Measurements from ENCODE around the gene PRDM15.

Gene PRDM15

GRCh38 chr21:41864311-41865001, 14.7 kb downstream of the PRDM15 start:
- no peak for DNase-seq (ENCODE audit: low read depth, low spot score)

DNA sequence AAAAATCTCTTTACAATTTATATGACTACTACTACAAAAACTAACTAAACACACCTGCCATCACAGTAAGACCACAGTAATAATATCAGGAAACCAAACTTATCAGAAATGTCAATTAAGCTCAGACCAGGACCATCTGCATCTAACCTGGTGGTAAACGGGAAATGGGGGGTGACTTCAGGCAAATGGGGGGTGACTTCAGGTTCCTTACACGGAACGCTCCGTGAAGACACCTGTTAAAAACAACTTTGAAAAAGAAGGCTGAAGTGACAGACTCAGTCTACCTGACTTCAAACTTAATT, 15.8 kb downstream of the PRDM15 start:
- DNase-seq (ENCODE audit: low read depth, low spot score), result no peak

DNA sequence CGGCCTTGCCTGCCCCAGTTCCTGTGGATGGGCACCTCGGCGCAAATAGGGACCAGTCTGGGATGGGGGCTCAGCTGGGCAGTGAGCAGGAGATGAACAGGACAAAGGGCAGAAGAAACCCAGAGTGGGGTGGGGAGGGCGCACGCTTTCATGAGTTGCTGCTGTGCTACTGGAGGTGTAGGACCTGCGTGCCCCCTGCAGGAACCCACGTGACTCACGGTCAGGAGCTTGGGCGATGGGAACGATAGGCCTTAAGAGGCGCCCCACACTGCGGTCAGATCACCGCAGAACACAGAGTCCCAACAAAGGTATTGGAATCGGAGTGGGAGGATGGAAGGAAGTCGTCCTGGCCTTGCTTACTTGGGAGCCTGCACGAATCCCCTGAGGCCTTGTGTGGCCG, 17.2 kb downstream of the PRDM15 start:
- no peak for DNase-seq (ENCODE audit: low read depth, low spot score)

GRCh38 chr21:41861255-41861654, 17.9 kb downstream of the PRDM15 start:
- DNase-seq (ENCODE audit: low read depth, low spot score), result no peak

GRCh38 chr21:41859297-41859980, 19.7 kb downstream of the PRDM15 start:
- no peak for DNase-seq (ENCODE audit: low read depth, low spot score)

DNA sequence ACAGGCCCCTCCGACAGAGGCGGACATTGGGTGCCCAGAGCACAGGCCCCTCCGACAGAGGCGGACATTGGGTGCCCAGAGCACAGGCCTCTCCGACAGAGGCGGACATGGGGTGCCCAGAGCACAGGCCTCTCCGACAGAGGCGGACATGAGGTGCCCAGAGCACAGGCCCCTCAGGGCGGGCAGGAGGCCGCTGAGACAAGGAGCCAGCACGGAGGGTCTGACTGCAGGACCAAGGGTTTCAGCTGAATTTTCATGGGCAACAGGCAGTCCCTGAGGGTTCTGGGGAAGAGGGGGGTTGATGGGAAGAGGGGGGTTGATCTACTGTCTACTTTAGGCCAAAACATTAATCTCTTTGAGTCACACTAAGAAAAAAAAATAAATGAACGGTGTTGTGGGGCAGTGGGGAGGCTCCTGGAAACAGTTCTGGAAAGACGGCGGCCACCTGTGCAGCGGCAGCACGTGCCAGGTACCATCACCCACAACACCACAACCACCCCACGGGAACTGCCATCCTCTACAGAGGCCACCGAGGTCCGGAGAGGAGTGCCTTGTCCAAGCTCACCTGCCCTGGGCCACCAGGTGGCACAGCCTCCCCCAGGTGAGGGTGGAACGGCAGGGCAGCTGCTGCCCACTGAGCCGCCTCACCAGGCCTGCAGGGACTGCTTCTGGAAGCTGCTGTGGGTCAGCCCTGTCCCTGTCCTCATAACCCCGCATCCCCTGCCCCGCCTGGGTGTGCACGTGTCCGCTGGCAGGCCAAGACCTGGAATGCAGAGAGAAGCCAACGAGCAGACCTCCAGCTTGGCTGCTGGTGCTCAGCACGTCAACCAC, 20.5 kb downstream of the PRDM15 start:
- DNase-seq (ENCODE audit: low read depth, low spot score), result no peak

DNA sequence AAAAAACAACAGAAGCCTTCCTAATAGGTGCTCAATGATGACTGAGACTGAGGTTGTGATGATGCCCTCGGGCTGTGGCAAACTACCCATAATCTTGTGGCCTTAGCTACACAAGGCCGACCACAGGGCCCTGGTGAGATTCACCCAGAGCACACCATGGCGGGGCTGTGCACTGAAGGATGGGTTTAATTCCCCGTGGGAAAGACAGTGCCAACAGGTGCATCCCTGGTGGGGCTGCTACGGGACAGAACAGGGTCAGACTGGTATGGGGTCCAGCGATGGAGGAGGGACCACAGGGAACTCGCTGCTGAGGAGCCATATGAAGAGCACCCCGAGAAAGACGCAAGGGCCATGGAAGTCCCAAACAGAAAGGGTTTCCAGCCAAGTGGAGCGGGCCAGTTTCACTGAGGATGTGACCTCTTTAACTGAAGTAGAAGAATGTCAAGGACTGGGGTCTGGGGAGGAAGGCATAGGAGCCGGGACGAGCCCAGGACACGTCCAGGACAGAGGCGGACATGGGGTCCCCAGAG, 21.3 kb downstream of the PRDM15 start:
- no peak for DNase-seq (ENCODE audit: low read depth, low spot score)

DNA sequence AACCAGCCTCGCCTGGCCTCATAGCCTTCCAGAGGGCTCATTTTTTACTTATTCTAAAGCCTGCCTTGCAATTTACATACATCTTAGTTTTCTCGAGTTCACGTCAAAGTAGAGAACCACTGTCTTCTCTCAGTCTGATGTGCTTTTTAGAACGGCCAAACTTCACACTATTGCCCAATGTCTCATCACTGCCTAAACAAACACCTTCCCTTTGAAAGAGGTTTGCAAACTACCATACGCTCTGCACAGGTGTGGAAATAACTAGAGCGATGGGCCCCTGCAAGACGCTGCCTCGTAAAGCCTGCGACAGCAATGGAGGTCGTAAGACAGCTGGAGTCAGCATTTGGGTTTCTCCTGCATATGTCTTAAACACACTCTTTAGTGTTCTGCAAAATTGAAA, 22.6 kb downstream of the PRDM15 start:
- DNase-seq (ENCODE audit: low read depth, low spot score), result no peak

DNA sequence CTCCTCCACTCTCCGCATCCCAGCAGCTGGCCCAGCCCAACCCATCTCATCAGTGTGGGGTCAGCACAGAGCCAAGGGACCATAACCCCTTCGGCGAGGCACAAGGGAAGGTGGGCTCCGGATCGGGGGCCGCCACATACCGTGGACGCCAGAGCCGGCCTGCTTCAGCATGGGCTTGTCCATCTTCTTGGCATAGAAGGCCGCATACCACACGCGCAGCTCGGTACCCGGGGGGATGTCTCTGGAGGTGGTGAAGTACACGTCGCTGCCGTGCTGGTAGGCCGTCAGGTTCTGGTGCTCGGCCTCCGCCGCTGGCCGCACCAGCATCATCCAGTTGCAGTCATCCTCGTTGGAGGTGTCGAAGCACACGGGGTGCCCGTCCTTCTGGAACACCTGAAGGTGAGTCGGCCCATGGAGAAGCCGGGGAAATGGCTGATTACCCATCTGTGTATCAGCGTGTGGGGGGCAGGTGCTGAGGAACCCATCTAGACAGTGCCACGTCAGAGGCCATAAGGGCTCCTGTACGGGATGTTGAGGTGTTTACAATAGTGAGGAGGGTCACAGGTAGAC, 24.6 kb downstream of the PRDM15 start:
- DNase-seq (ENCODE audit: low read depth, low spot score), result no peak

- DNase-seq (ENCODE audit: low read depth, low spot score), result no peak
Measured at GRCh38 chr21:41852929-41853320, 26.2 kb downstream of the PRDM15 start.

DNA sequence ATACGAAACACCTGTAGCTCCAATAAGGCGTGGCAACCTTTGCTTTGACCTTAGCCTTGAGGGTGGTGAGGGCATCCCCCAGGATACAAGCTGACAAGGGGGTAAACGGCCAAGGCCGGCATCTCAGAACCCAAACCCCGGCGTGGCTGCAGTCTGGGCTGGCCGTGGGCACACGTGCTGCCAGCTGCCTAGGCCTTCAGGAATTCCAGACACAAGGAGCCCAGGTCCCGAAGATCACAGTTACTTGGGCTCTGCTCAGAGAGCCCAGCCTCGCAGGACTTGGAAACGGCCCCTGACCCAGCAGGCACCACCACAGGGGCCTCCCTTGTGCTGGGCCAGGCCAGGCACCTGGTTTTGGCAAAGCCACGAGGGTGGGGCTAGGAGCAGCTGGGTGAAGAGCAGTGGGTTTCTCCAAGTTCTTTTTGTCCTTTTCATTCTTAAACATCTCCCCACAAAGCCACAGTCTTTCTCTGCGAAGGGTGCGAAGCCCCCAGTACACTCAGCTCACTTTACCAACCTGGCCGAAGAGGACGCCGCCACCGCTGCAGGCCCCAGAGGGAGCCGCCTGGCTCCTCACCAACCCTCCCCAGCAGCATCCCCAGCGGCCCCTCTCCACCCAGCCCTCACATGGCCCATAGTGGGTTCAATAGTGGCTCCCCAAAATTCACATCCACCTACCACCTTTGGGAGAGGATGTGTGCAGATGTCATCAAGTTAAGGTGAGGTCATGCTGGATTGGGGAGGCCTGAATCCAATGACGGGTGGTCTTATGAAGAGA, 26.8 kb downstream of the PRDM15 start:
- DNase-seq (ENCODE audit: low read depth, low spot score), result no peak

DNA sequence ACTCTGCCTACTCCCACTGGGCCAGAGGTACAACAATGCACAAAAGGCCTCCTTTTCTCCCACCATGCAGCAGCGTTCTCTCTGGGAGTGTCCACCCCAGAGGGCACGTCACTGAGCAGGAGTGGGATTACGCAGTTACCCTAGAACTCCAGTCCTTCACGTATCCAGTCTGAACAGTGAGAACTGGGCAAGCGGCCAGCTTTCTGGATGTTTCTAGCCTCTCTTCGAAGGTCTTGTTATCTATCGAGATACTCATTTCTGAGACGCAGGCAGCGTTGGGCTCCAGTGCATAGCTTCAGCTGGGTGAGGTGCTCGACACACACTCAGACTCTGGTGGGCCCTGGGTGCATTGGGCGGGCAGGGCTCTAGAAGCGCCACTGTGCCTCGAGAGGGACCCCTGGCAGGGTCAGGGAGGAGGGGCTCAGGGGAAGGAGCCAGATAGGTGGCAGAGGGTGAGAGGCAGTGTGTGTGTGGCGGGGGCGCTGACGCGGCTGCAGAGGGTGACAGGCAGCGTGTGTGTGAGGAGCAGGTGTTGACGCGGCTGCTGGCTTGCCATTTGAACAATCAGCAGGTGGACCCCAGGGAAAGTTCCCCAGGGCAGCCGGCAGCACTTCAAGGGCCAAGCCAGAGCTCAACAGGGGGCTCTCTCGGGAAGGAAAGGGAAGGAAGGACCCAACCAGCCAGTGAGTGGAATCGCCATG, 27.9 kb downstream of the PRDM15 start:
- no peak for DNase-seq (ENCODE audit: low read depth, low spot score)

DNA sequence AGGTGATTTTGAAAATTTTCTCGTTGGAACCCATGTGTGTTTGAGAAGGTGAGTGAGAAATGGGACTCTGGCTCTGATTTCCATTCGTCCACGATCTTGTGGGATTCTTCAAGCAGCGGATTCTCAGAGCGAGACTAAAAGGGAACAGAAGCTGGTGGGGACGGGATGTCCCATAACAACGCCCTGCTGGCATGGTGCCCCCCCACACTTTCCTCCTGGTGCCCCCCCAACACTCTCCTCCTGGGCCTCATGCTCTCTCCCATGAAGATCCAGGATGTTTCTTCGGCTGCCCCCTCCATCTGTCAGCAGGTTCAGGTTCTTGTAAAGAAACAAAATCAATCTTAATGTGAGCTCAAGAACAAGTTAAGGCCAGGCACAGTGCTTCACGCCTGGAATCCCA, 29.1 kb downstream of the PRDM15 start:
- DNase-seq (ENCODE audit: low read depth, low spot score), result no peak

DNA sequence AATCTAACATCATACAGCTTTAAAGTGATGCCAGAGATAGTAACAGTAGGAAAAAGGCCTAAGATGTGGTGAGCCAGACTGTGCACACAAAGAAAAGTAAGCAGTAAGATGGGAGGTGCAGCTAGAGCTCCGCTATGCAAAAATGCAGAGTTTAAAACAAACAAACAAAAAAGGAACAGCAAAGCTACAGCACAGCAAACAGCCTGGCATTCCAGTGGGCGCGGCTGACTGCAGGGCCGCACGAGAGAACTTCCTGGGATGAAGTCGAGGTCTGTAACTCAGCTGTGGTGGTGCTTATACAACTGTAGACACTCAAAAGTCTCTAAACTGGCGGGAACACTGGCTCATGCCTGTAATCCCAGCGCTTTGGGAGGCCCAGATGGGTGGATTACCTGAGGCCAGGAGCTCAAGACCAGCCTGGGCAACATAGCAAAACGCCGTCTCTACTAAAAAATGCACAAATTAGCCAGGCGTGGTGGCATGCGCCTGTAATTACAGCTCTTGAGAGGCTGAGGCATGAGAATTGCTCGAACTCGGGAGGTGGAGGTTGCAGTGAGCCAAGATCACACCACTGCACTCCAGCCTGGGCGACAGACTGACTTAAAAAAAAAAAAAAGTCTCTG, 30.1 kb downstream of the PRDM15 start:
- DNase-seq (ENCODE audit: low read depth, low spot score), result no peak

DNA sequence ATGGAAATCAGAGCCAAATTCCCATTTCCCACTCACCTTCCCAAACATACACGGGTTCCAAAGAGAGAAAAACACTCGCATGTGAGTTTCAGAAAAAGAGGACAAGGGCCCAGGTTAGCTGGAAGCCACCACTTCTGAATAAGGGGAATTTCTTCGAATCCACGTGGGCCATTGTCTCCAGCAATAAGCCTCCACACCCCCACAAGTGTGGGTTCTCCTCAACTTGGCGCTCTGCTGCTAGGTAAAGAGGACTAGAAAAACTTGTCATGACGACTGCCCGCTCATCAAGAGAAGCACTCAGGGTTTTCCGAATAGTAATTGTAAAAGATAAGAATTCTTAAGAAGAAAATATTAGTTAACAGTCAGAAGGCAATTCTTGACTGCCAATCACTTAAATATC, 30.6 kb downstream of the PRDM15 start:
- DNase-seq (ENCODE audit: low read depth, low spot score), result no peak

- DNase-seq (ENCODE audit: low read depth, low spot score), result no peak
Measured at GRCh38 chr21:41847066-41847804, 31.9 kb downstream of the PRDM15 start.

DNA sequence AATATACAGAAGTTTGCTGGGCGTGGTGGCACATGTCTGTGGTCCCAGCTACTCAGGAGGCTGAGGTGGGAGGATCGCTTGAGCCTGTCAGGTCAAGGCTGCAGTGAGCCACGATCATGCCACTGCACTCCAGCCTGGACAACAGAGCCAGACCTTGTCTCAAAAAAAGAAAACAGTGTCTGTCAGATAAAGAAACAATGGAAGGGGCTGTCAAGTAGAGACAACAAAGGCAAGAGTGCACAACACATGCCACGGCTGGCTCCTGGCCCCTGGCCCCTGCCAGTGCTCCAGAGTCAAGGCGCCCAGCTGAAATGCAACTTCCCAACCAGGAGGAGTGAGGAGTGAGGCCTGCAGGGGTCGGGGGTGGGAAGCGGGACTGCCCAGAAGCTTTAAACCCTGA, 32.6 kb downstream of the PRDM15 start:
- no peak for DNase-seq (ENCODE audit: low read depth, low spot score)

DNA sequence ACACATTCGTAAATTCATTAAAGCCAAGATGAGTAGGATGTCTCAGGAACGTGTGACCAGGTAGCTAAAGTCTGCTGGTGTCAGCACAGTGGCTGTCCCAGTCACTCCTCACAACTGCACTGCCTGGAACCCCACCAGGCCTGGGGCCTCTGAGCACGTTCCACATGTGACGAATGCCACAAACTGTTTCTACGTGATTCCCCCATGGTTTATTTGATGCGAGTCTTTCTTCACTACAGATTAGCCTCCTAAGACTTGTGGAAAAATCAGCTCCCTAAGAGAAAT, 33.2 kb downstream of the PRDM15 start:
- no peak for DNase-seq (ENCODE audit: low read depth, low spot score)

- no peak for DNase-seq (ENCODE audit: low read depth, low spot score)
Measured at GRCh38 chr21:41845310-41846032, 33.7 kb downstream of the PRDM15 start.

Data from iPS DF 19.7 (cell line).